Keratinocyte (primary cell): ENCODE results near the gene EMP1. TPM values are rescaled to one million over a fixed set of nuclear protein-coding genes. Genes with fewer than 3 reads are reported as not detected.

ENCODE experiments used
- DNase-seq: peaks from one replicate; pipeline ENCODE4 v3.0.0-alpha.2; 2011; ENCODE audit warnings: low read depth, missing footprints, low spot score
- FAIRE-seq: peaks from 2 replicates; lab custom pipeline; 2011; peaks lifted over from hg19 to GRCh38; lab: Jason Lieb, UNC
- H2AFZ ChIP-seq: 2 replicates; pipeline ENCODE4 v1.6.0; 2012; ENCODE audit warnings: low read length, control low read depth, inconsistent platforms; ENCODE audit not compliant: control insufficient read depth
- H3K27ac ChIP-seq: 2 replicates; pipeline ENCODE4 v1.5.1; 2011; ENCODE audit warnings: low read length; ENCODE audit not compliant: control insufficient read depth, insufficient read depth
- H3K27me3 ChIP-seq: 3 replicates; pipeline ENCODE4 v1.6.0; 2011; ENCODE audit warnings: low read length; ENCODE audit not compliant: control insufficient read depth, insufficient read depth; ENCODE audit errors: extremely low read depth
- H3K36me3 ChIP-seq, 2 experiments: 2 replicates in 1 of 2; 3 replicates in 1 of 2; pipeline ENCODE4 v1.5.1; 2011; ENCODE audit warnings: low read length in 2 of 2, mild to moderate bottlenecking in 1 of 2; ENCODE audit not compliant: control insufficient read depth in 2 of 2, insufficient read depth in 2 of 2; ENCODE audit errors: extremely low read depth in 1 of 2
- H3K4me1 ChIP-seq: 3 replicates; pipeline ENCODE4 v1.5.1; 2011; ENCODE audit warnings: low read length; ENCODE audit not compliant: control insufficient read depth, insufficient read depth; ENCODE audit errors: extremely low read depth
- H3K4me2 ChIP-seq: 3 replicates; pipeline ENCODE4 v1.6.0; 2011; ENCODE audit warnings: low read depth, low read length; ENCODE audit not compliant: control insufficient read depth, insufficient read depth; ENCODE audit errors: extremely low read depth
- H3K4me3 ChIP-seq, 3 experiments: fragments of 200-600 bp in 1 of 3; sonication (generic) in 1 of 3; 2 replicates in 2 of 3; 3 replicates in 1 of 3; pipeline ENCODE4 v1.5.1; 2011 to 2016; ENCODE audit warnings: low read length in 3 of 3, mild to moderate bottlenecking in 3 of 3, control low read depth in 2 of 3, inconsistent platforms in 1 of 3, low read depth in 1 of 3, mixed read lengths in 1 of 3, mixed run types in 1 of 3, moderate library complexity in 1 of 3; ENCODE audit not compliant: control insufficient read depth in 2 of 3, insufficient read depth in 2 of 3; ENCODE audit errors: extremely low read depth in 1 of 3
- H3K79me2 ChIP-seq: 2 replicates; pipeline ENCODE4 v1.6.0; 2012; ENCODE audit warnings: low read length; ENCODE audit not compliant: control insufficient read depth, insufficient read depth
- H3K9ac ChIP-seq: 3 replicates; pipeline ENCODE4 v1.6.0; 2011; ENCODE audit warnings: low read length; ENCODE audit not compliant: control insufficient read depth, insufficient read depth; ENCODE audit errors: extremely low read depth
- H3K9me1 ChIP-seq: 3 replicates; pipeline ENCODE4 v1.6.0; 2011; ENCODE audit warnings: low read length; ENCODE audit not compliant: control insufficient read depth, insufficient read depth; ENCODE audit errors: extremely low read depth
- H3K9me3 ChIP-seq: 2 replicates; pipeline ENCODE4 v1.5.1; 2012; ENCODE audit warnings: low read depth, low read length; ENCODE audit not compliant: control insufficient read depth
- H4K20me1 ChIP-seq: 3 replicates; pipeline ENCODE4 v1.6.0; 2011; ENCODE audit warnings: low read length; ENCODE audit not compliant: control insufficient read depth, insufficient read depth; ENCODE audit errors: extremely low read depth
- CTCF ChIP-seq, 3 experiments: IDR thresholded peaks in 1 of 3; conservative IDR thresholded peaks in 1 of 3; optimal IDR thresholded peaks in 1 of 3; 2 replicates in 2 of 3; 3 replicates in 1 of 3; pipeline versions ENCODE3 to v1.5.1; 2011; ENCODE audit warnings: low read length in 3 of 3, mild to moderate bottlenecking in 3 of 3, moderate library complexity in 2 of 3, control low read depth in 1 of 3, inconsistent platforms in 1 of 3; ENCODE audit not compliant: insufficient read depth in 2 of 3; ENCODE audit errors: extremely low read depth in 1 of 3
- EZH2 ChIP-seq: IDR thresholded peaks from one replicate; pipeline ENCODE4 v1.6.1; 2012; ENCODE audit warnings: inconsistent platforms, mild to moderate bottlenecking, low read length, moderate library complexity
- dilution Hi-C: fragments of 300-500 bp; cut with MboI; formaldehyde crosslinking; loops from one replicate; pipeline ENCODE4 v1.7.0; 2020; ENCODE audit warnings: low sequenced_read_pairs; ENCODE audit not compliant: extremely low pct_ligation_motif_present
- polyA plus RNA-seq, 5 experiments: library from polyadenylated mRNA; depleted of rRNA in 3 of 5; stranded (reverse) in 3 of 5; stranded (forward) in 1 of 5; unstranded in 1 of 5; fragments of >200 nt; gene quantifications; 1 replicate in 1 of 5; 2 replicates in 3 of 5; 3 replicates in 1 of 5; pipeline versions ENCODE4 v1.2.1 to v1.2.3, GENCODE V29; 2011 to 2012; ENCODE audit warnings: missing spikeins in 2 of 5, low read depth in 1 of 5, low replicate concordance in 1 of 5

Gene EMP1
- polyA plus RNA-seq, 1 donor (not counting 4 experiments of a cell fraction or from before 2014, with no cell fraction given), result 583 TPM

- Histone ChIP-seq H3K79me2 (peaks cover 90% of the 10 kb centered on the region), H3K9me1 (peaks cover 5% of the 10 kb centered on the region), H3K4me2 (peak overlapping the region; percentile 84), H3K36me3 (peaks cover 6 to 41% of the 10 kb centered on the region in 2 experiments), H2AFZ (no peak overlapping the region), H4K20me1 (no peaks in the 10 kb centered on the region), H3K9ac (peak overlapping the region; percentile 98), H3K27ac (peak overlapping the region; percentile 99), H3K4me3 (peak overlapping the region in 2 of 3 experiments; percentile 13 to 37), H3K4me1 (peaks cover 99% of the 10 kb centered on the region), H3K9me3 (no peaks in the 10 kb centered on the region), H3K27me3 (no peaks in the 10 kb centered on the region)
- TF ChIP-seq EZH2 (no peak), CTCF (optimal IDR thresholded peaks at IDR 0.05 in 1 of 3, IDR thresholded peaks at IDR 0.05 in 1 of 3, conservative IDR thresholded peaks at IDR 0.05 in 1 of 3; ENCODE audit: extremely low read depth in 1 of 3, insufficient read depth in 2 of 3, low read length in 3 of 3) (no peak)
- FAIRE-seq (no peak), DNase-seq (no peak)
- dilution Hi-C loops, result no loop called here
Observed at GRCh38 chr12:13204428-13204827, 7.9 kb downstream of the EMP1 start.

- Histone ChIP-seq H3K27me3 (no peaks in the 10 kb centered on the region), H3K4me2 (peak overlapping the region; percentile 74), H3K9ac (peak overlapping the region; percentile 53), H3K4me1 (peaks cover 98% of the 10 kb centered on the region), H3K4me3 (peak overlapping the region in 1 of 3 experiments; percentile 27), H3K36me3 (peaks cover 10 to 43% of the 10 kb centered on the region in 2 experiments), H3K9me3 (no peaks in the 10 kb centered on the region), H3K27ac (peak overlapping the region; percentile 99), H3K9me1 (peaks cover 5% of the 10 kb centered on the region), H3K79me2 (peaks cover 89% of the 10 kb centered on the region), H4K20me1 (no peaks in the 10 kb centered on the region), H2AFZ (no peak overlapping the region)
- DNase-seq (no peak), FAIRE-seq (peak; percentile 95)
- dilution Hi-C loops, result no loop called here
- no peak for TF ChIP-seq EZH2
Observed at GRCh38 chr12:13205809-13206559, 9.5 kb downstream of the EMP1 start.
